ENCODE data around the gene CCDC159.

- TF ChIP-seq ZNF121 (CRISPR knock-in tag; IDR thresholded peaks at IDR 0.05) (no peak), KAT7 (CRISPR knock-in tag; IDR thresholded peaks at IDR 0.05; ENCODE audit: borderline replicate concordance) (no peak), TEAD4 (CRISPR knock-in tag; IDR thresholded peaks at IDR 0.05) (no peak), NR2C2 (CRISPR knock-in tag; IDR thresholded peaks at IDR 0.05) (no peak)
- TF ChIP-seq, protein P1, sequence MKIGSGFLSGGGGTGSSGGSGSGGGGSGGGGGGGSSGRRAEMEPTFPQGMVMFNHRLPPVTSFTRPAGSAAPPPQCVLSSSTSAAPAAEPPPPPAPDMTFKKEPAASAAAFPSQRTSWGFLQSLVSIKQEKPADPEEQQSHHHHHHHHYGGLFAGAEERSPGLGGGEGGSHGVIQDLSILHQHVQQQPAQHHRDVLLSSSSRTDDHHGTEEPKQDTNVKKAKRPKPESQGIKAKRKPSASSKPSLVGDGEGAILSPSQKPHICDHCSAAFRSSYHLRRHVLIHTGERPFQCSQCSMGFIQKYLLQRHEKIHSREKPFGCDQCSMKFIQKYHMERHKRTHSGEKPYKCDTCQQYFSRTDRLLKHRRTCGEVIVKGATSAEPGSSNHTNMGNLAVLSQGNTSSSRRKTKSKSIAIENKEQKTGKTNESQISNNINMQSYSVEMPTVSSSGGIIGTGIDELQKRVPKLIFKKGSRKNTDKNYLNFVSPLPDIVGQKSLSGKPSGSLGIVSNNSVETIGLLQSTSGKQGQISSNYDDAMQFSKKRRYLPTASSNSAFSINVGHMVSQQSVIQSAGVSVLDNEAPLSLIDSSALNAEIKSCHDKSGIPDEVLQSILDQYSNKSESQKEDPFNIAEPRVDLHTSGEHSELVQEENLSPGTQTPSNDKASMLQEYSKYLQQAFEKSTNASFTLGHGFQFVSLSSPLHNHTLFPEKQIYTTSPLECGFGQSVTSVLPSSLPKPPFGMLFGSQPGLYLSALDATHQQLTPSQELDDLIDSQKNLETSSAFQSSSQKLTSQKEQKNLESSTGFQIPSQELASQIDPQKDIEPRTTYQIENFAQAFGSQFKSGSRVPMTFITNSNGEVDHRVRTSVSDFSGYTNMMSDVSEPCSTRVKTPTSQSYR (CRISPR knock-in tag; IDR thresholded peaks at IDR 0.05): no peak
- TF ChIP-seq, protein P2, sequence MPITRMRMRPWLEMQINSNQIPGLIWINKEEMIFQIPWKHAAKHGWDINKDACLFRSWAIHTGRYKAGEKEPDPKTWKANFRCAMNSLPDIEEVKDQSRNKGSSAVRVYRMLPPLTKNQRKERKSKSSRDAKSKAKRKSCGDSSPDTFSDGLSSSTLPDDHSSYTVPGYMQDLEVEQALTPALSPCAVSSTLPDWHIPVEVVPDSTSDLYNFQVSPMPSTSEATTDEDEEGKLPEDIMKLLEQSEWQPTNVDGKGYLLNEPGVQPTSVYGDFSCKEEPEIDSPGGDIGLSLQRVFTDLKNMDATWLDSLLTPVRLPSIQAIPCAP (CRISPR knock-in tag; IDR thresholded peaks at IDR 0.05): no peak
Observed at GRCh38 chr19:11306337-11306736, 40.0 kb upstream of the CCDC159 start.
